ENCODE measurements around the gene VCX3B.
A peak's percentile ranks its signal among the peaks of the same experiment; 100 is the strongest.
"Not testable (repeated sequence)": the region's sequence is repeated elsewhere in the genome, so short reads cannot be mapped to it uniquely, and the experiment has no call there.

Gene VCX3B

GRCh38 chrX:8464530-8464929 is at the start of gene VCX3B:
VCX3B (plus strand) TSS chrX:8464830; CDS start chrX:8465451, 621 bp downstream.
- DNase-seq (ENCODE audit: low spot score) = not testable (repeated sequence)

- no peak for DNase-seq (ENCODE audit: low spot score)
These were observed 46.3 kb upstream of the VCX3B start for GRCh38 chrX:8418301-8418700.

- DNase-seq (ENCODE audit: low spot score) = no peak
These were observed 39.7 kb upstream of the VCX3B start for GRCh38 chrX:8424912-8425311.

DNA sequence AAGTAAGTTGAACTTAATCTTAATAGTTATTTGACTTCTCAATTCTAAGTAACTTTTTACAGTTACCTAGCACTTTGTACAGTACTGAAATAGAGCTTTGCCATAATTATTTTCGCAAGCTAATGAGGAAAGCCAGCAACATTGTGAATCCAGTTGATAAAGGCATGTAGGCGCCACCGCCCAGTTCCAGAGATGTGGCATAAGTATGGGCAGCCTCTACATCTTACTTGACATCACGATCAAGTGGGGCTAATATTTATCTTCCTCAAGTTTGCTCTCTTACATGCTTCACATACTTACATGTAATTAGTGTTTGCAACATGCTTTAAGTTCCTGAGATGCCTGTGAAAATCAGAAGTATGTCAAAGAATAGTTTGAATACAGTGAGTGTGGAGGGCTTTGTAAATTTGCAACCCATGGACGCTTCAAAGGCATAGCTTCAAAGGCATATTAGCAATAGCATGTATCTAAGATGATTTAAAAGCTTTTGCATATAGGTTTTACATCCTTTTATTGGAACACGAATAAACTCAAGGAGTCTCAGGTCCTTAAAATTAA is 34.9 kb upstream of the VCX3B start:
- DNase-seq (ENCODE audit: low spot score) = no peak

- no peak for DNase-seq (ENCODE audit: low spot score)
These were observed 34.2 kb upstream of the VCX3B start for GRCh38 chrX:8430444-8430843.

- DNase-seq (ENCODE audit: low spot score) = no peak
These were observed 32.2 kb upstream of the VCX3B start for GRCh38 chrX:8432396-8432795.

GRCh38 chrX:8433109-8434062 is 31.2 kb upstream of the VCX3B start:
- DNase-seq (ENCODE audit: low spot score) = no peak

- no peak for DNase-seq (ENCODE audit: low spot score)
These were observed 17.3 kb upstream of the VCX3B start for GRCh38 chrX:8447368-8447767.

DNA sequence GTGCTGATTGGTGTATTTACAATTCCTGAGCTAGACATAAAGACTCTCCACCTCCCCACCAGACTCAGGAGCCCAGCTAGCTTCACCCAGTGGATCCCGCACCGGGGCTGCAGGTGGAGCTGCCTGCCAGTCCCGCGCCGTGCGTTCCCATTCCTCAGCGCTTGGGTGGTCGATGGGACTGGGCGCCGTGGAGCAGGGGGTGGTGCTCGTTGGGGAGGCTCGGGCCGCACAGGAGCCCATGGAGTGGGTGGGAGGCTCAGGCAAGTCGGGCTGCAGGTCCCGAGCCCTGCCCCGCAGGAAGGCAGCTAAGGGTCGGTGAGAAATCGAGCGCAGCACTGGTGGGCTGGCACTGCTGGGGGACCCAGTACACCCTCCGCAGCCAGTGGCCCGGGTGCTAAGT is 12.3 kb upstream of the VCX3B start:
- not testable (repeated sequence) for DNase-seq (ENCODE audit: low spot score)

GRCh38 chrX:8453611-8454010 is 11.0 kb upstream of the VCX3B start:
- DNase-seq (ENCODE audit: low spot score) = peak; percentile 0

GRCh38 chrX:8455557-8455956 is 9.1 kb upstream of the VCX3B start:
- no peak for DNase-seq (ENCODE audit: low spot score)

DNA sequence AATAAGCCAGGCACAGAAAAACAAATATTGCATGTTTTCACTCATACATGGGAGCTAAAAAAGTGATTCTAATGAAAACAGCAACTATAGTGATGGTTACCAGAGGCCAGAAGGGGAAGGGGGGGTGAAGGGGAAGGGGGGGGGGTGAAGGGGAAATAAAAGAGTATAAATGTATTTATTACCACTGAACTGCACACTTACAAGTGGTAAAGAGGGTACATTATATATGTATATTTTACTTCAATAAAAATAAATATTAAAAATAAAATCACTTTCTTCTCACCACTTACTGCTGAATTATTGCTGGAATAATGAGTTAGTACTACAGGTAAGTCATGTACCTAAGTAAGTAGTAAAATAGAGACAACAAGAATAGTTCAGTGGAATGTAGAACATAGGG is 2.1 kb upstream of the VCX3B start:
- no peak for DNase-seq (ENCODE audit: low spot score)

GRCh38 chrX:8484360-8484949 is 19.8 kb downstream of the VCX3B start:
- DNase-seq (ENCODE audit: low spot score) = no peak

- DNase-seq (ENCODE audit: low spot score) = not testable (repeated sequence)
These were observed 30.4 kb downstream of the VCX3B start for GRCh38 chrX:8495036-8495435.

GRCh38 chrX:8500203-8500602 is 35.6 kb downstream of the VCX3B start:
- no peak for DNase-seq (ENCODE audit: low spot score)

- DNase-seq (ENCODE audit: low spot score) = not testable (repeated sequence)
These were observed 37.5 kb downstream of the VCX3B start for GRCh38 chrX:8502101-8502500.

DNA sequence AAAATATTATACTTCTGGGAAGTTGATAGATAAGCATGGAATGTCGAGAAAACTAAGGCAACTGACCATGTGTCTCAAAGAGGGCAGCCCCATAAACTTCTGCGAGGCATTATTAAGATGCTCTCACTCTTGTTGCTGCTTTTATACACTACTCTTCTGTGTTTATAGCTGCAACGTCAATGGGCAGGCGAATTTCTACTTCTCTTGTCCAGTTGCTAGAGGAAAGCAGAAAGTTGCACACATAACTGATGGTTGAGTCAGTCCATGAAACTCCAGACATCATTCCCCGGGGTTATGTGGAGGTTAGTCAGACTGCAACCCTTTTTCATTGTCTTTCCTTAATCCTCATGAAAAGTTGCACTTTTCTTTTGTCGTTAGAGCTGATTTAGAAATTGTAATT is 39.8 kb downstream of the VCX3B start:
- DNase-seq (ENCODE audit: low spot score) = no peak

All from pons (tissue), 1 donor.